ENCODE data around the gene DNAJB12.
"Not testable (repeated sequence)": the region's sequence is repeated elsewhere in the genome, so short reads cannot be mapped to it uniquely, and the experiment has no call there.

DNAJB12 gene

DNA sequence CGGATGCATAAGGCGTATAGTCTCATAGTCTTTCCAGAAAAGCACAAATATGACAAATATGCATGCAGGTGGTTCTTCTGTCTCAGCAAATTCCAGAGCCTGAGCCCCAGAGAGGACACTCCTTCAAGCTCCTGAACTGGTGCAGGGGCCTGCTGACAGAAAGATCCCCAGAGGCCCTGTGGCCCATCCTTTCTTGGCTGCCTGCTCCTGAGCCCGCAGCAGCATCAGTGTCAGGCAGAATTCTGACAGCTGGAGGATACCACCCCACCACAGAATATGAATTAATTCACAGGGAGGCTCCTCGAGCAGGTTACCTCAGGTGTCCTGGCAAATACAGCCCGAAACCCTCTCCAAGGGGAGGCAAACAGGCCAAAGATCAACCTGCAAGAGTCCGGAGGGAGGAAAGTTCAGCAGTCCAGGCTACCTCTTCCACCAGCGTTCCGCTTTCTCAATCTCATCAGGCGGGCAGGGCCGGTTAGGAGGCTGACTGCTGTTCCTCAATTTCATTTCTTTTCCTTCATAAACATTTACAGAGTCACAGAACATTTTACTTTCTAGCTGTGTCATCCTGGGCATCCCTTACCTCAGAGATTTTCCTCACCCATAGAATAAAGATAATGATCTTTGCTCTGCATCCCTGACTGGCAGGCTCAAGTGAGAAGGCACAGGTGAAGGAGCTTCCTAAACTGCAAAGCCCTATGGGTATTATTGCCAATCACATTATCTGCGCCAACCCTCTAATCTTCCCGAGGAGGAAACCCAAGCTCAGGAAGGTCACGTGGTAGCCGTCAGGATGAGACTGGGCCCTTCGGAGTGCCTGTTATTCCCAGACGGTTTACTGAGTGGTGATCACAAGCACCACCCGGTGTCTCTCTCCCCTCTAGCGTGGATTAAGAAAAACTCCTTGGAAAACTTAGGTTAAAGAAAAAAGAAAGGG lies 1.4 kb downstream of the DNAJB12 start:
- no peak for DNase-seq

DNA sequence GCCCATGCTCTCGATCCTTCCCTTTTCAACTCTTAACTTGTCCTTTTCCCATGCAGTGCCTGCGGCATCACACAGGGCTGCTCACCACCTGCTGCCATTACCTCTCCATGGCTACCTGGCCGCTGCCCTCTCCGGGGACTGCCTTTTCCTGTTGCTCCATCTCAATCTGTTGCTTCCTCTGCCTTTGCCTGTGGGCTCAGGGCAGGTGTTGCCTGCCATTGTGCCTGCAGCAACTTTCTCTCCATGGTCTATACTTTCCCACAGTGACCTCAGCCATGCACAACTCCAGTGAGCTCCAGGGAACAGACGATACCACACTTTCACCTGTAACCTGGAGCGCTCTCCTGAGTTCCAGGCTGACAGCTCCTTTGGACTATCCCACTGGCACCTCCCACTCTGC lies 3.2 kb downstream of the DNAJB12 start:
- DNase-seq = no peak

DNA sequence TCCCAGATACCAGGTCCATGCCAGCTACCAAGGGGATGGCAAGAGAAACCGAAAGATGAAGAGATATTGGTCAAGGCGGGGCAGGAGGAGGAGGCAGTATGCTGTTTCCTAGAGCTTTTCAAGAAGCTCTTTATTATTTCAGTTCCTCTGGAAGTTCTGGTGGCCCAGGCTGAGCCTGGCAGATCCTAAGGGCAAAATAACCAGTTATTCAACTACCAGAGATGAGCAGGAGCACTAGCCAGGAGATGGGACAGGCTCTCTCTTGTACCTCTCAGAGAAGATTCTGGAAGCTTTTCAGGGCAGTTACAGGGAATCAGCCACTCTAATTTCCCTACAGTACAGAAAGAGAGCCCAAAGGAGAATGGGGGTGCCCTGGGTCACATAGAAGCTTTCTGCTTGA lies 5.3 kb downstream of the DNAJB12 start:
- no peak for DNase-seq

DNA sequence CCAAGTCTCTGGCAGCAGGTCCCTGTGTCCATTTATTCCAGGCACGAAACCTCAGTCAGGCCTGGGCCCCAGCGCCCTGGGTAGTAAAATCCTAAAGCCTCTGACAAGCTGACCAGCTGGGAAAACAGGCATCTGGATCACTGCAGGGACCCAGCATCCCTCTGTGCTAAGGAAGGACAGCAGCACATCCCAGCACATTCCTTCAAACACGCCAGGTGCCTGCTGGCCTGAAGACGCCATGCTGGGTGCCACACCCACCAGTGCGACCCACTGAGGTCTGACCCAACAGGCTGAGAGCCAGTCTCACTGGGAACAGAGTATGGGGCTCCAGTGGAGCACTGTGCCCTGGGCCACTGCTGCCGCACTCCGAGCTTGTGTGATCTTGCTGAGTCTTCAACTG lies 6.4 kb downstream of the DNAJB12 start:
- no peak for DNase-seq

DNA sequence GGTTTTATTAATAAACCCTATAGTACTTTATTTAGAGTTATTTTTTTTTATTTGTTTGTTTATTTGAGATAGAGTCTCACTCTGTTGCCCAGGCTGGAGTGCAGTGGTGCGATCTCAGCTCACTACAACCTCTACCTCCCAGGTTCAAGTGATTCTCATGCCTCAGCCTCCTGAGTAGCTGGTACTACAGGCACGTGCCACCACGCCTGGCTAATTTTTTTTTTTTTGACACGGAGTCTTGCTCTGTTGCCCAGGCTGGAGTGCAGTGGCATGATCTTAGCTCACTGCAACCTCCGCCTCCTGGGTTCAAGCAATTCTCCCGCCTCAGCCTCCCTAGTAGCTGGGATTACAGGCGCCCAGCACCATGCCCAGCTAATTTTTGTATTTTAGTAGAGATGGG lies 8.6 kb downstream of the DNAJB12 start:
- not testable (repeated sequence) for DNase-seq

DNA sequence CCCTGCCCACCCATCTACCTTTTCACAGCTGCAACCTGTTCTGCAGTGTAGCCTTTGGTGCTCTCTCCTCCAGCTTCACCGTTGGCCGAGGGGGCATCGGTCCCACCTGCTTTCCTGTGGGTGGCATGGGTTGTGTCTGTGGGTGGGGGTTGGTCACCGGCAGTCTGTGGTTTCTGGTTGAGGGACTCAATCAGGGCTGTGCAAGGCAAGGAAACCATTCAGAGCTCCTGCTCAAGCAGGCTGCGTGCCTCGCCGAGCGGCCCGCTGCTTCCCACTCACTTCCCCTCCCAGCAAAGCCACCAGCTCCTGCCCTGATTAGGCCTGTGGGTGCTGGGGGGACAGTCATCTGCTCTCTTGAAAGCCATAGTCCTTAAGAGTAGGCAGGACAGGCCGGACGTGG lies 9.8 kb downstream of the DNAJB12 start:
- no peak for DNase-seq

DNA sequence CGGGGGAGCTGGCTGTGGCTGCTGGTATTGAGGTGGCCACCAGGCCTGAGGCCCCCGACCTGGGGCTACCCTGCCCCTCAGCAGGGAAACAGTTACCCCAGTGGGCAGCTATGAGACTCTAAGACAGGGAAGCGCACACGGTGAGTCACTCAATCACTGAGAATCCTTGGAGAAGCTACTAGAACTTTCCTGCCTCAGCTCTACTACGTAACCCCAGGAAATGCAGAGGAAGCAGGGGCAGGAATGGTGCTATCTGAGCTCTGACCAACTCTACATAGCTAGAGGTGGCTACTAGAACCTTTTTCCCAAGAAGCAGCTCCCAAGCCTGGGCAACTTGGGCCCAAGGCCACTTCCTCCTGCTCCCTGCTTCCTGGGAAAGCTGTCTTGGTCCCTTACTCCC lies 11.8 kb downstream of the DNAJB12 start:
- DNase-seq = no peak

DNA sequence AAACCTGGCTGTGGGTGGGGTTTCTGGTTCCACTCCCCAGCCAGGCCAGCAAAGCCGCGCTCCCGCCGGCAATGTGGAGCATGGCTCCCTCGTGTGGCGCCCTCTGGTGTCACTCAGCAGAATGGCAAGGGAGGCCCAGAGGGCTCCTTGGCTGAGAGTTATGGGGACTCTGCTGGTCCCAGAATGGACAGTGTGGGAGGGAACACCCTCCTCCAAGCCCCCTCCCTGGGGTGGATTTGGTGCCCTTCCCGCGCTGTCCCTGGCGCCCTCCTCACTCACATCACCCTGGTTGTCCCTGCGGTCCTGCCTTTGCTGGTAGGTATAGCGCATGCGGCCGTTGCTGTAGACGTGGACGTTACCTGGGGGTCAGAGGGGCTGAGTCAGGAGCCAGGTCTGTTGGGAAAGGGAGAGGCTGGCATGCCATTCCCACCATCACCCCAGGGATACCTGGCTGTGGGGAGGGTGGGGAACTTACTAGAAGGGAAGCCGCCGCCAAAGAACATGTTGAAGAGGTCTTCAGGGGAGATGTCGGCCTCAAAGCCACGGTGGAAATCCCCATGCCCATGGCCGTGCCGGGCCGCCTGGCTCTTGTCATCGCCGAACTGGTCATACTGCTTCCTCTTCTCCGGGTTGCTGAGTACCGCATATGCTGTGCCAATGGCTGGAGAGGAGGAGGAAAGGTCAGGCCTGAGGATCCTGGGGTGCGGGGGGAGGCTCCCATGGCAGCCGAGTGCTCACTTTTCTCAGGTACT lies 14.0 kb downstream of the DNAJB12 start:
- peak; percentile 81 for DNase-seq

DNA sequence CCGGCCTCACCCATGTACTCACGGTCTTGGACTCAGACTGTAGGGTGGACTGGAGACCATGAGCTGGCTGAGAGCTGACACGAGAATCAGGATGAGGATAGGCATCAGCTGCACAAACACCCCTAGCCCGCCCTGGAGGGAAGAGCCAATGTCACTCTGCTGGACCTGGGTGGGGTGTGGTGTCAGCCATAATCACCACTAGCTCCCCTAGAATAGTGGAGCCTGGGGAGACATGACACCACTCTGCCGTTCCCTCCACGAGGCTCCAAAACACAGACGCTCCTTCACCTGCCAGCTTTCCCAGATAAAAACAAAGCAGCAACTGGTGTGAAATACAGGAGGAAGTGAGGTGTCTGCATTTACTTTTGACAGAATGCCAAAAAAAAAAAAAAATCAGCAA lies 16.5 kb downstream of the DNAJB12 start:
- no peak for DNase-seq

DNA sequence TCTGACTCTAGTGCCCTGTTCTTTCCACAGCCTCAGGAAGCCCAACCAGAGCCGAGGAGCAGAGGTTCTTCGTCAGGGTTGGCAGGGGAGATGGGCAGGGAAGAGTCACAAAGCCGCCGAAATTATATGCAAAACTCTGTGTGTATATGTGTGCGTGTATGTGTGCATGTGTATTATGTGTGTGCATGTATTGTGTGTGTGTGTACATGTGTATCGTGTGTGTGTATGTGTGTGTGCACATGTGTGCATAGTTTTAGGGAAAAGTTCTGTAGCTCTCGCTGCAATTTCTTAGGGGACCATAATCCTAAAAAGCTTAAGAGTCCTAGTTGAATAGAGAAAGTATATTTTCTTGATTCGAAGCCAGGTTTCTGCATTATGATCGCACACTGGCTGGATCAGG lies 17.0 kb downstream of the DNAJB12 start:
- DNase-seq = no peak

DNA sequence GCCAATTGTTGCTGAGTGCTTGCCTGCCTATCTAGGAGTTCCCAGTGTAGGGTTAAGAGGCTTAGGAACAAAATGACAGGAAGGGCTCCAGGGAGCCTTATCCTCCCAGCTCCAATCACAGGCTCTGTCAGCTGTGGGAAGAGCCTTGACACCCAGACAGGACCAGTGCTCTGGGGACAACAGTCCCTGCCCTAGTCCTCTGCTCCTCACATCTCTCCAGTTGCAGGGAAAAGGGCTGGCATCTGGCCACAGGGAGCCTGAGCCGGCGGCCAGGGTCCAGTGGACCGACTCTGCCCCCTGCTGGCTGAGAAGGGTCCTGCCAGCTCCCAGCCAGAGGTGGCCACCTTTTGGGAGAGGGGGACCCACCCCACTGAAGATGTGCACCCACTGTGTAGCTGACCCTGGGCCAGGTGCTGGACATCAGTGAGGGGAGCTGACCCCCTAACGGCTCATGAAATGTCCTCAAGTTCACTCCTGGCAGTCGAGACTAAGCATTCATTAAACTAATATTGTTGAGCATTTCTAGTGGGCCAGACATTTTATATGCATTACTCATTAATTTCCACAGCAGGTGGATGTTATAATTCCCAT lies 17.6 kb downstream of the DNAJB12 start:
- peak; percentile 73 for DNase-seq

DNA sequence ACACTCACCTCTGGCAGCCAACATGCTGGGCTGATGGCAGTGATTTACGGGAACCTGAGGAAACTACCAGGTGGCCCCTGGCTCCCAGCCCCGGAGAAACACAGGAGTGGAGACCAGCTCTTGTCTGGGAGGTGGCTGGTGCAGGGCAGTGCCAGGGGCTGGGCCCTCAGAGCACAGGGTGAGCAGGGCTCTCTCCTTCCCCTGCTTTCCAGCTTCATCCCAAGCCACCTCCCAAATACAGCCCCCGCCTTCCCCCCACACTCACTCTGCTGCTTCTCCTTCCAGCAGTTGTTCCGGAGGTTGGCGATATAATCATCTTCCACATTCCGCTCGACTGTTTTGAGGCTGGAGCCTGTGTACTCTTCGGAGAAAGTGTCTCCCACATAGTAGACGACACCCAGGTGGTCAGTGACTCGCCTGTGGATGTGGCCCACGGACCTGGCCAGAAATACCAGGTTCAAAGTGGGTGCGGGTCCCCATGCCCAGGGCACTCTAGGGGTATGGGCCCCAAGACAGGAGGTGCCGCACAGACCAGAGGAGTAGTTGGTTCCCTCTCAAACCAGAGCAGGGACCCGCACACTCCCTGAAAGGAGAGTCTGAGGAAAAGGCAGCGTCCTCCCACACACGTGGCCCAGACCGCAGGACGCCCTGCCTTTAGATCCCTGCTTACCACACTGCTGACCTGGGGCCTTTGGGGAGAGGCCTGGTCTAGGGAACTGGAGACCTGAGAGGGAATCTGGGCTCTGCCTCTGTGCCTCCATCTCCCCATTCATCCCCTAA lies 18.3 kb downstream of the DNAJB12 start:
- DNase-seq = no peak

DNA sequence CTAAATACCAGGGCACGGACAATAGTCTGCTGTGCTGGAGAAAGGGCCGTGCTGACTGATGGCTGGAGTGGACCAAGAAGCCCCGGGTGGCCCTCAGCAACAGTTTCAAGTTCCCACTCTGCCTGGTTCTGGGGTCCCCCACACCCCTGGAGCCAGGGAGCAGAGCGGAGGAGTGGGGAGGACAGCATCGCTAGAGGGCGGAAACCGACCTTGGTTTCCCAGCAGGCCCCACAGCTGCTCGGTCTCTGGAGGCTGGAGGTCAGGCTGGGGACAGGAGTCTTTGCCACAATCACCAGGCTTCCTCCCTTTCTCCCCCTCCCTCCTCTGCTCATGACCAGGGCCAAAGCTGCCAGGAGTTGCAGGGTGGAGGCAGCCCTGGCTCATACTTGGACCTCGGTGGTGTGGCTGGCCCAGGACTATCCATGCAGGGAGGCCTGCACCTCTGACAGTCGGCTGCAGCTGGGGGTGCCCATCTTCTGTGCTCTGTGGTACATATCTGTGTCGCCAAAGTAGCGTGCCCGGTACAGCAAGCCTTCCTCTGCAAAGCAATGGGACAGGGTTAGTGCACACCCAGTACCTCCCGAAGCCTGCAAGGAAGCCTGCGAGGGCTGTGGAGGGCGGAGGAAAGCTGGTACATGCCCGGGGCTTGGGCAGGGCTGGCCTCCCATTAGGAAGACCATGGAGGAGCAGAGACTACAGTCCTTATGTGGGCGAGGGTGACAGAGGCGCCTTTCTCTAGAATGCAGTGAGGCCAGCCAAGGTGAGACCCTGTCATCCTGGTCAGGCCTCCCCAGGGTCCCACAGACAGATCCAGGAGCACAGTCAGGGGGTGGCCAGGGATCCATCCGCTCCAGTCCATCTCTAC lies 19.1 kb downstream of the DNAJB12 start:
- DNase-seq = no peak

DNA sequence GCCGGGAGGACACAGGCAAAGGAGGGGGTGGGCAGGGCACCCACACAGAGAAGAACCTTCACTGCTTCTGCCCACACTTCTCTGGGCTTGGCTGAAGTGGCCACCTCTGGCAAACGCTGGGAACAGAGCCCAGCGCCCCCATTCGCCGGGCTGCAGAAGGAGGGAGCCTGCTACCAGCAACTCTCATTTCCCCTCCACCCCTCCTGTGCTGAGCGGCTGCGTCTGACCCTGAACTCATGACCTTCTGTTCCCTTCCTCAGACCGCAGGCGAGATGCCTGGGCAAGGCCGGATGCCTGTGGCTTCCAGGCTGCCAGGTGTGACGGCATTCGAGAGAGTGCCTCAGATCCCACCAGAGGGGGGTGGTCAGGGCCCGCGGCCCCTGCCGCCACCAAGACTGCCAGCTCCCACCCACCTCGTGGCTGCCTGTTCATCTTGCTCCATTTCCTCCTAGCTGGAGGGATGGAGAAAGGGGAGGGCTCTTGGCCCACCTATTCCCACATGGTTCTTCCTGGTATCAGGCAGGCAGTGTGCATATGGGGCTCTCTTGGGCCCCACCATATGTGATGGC lies 19.8 kb downstream of the DNAJB12 start:
- DNase-seq = peak; percentile 71

DNA sequence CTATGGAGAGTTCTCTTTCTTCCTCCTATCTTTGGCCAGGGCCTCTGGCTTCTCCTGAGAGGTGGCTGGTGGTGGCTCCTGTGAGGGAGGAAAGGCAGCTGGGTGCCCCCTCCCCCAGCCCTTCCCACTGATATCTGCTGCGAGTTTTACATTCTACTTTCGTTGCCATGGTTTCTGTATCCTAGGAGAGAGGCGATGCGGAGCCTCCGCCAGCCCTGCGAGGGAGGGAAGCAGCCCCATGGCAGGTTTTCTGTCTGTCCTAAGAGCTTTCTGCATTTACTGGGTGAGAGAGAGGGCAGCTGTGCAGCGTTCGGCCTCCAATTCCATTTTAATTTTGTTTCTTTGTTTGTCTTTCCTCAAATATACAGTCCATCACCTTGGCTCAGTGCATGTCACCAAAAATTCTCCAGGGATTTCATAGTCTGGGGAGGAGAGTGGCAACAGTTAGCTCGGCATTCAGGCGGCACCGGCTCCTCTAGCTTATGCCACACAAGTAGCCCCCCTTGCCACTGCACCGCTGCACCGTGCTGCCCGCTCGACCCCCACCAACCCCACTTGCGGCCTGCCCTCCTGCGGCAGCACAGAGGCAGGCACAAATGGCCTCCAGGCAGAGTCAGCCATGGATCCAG lies 20.4 kb downstream of the DNAJB12 start:
- DNase-seq = no peak

DNA sequence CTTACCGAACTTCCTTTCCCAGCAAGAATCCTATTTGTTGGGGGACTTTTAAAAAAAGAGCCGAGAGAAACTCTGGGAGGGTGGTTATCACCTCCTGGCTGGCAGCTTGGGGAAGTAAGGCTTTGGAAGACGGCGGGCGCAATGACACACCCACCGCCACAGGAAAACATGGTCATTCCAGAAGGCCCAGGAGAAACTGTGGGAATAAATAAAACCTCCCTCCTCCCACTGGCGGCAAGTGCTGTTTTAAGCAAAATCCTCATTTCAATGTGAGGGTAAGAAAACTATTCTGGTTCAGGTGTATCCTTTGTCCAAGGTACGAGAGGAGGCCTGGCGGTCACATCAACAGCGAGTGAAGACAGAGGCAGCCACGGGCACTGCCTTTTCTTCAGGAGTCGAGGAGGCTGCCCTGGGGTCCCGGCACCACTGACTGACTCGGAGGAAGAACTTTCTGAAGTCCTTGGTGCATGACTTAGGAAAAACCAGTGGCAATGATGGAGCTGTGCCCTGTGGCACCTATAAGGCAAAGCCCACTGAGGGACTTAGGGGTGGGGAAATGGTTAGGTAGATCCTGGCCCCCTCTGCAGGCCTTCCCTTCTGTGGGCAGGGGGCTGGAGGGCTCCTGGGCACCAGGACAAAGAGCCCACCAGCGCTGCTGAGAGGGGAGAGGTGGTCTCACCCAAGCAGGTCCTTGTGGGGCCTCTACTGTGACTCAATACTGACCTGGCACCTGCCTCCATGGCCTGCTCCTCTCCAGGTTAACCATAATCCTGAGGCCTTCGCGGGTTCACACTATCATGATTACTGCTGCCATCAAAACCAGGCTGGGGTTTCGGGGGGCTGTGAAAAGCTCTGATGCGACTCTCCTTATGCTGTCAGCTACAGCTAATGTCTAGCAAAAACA lies 21.4 kb downstream of the DNAJB12 start:
- no peak for DNase-seq

DNA sequence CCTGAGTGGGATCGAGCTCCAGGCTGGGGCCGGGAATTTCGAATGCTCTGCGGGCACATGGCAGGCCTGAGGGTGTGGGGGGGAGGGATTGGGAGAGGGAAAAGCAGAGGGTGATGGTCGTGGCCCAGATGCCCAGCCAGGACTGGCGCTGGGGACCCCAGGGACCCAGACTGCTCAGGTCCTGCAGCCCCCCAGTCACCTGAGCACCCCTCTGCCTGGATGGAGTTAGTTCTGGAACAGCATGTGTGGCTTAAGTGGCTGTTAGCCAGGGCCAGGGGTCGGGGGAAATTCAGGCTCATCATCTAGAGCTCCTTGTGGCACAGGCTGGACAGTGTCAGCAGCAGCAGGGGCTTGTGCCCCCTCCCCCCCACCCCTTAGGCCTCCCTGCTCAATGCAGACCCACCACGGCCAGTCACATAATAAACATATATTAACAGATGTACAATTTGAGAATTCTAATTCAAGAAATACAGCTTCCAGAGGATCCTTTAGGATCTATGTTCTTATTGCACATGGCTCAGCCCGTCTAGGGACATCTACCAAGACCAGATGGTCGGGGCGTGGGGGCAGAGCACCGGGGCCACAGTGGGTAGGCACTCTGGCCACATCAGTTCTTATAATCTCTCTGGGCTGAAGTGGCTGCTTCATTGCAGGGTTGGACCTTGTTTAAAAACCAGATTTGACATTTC lies 22.2 kb downstream of the DNAJB12 start:
- no peak for DNase-seq

DNA sequence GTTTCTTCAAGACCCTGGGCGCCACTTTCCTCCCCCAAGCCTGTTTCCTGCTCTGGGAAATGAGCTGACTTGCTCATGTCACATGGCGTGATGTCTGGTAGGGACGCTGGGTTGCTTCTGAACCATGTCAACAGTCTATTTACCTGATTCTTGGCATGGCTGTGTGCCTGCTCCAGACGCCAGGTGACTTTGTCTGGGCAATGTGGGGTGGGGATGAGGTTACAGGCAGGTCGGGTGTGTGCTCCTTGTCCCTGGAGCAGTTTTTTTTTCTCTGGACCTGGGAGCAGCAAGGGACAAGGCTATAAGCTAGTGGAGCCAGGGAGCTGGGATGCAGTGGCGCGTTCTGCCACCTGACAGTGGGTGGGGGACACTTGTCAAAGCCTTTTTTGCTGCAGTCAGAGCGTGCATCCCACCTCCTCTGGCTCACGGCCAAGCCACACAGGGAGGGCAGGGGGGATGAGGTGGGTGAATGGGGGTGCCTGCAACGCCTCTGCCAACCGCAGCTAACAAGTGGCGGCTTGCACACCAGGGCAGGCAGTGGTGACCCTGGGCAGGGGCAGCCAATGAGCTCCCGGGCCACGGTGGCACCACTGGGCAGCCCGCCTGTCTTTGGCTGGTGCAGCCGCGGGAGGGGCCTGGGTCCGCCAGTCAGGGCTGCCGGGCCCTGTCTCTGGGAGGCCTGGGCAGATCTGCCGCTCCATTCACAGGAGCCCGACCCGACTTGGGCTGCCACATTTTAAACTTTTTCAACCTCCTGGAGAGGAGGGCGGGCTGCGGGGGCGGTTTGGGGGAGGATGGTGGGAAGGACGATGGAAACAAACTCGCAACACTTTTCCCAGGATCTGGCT lies 22.9 kb downstream of the DNAJB12 start:
- DNase-seq = peak; percentile 82

DNA sequence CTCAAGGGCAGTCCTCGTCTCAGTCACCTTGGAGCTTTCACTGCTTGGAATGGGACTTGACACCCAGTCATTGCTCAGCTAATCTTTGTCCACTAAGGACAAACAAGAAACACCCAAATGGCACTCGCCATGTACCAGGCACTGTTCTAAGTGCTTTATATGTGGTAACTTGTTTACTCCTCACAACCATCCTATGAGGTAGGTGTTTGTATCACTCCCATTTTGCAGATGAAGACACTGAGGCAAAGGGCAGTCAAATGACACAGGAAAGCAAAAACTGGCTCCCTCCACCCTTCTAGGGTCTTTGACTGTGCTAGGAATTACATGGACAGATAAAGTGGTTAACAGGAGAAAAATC lies 24.7 kb downstream of the DNAJB12 start:
- DNase-seq = no peak

Measured in stimulated activated CD4-positive, alpha-beta T cell treated with anti-CD3 and anti-CD28 coated beads, Interleukin-4, amount 100 ng/mL, for 24 hours (primary cell).